Tibial nerve (tissue), 4 donors: ENCODE data around the gene ARHGAP44.

Experiments used
- EP300 ChIP-seq, 2 donors: sonication (generic); formaldehyde crosslinking; IDR thresholded peaks; one replicate each; pipeline ENCODE4 v1.6.1; 2017; ENCODE audit warnings: antibody characterized with exemption in 2 of 2, mild to moderate bottlenecking in 1 of 2
- POLR2A ChIP-seq, 2 donors: fragments of 450-650 bp; IDR thresholded peaks; one replicate each; pipeline ENCODE4 v1.6.1; 2017; ENCODE audit warnings: antibody characterized with exemption in 2 of 2, mild to moderate bottlenecking in 2 of 2, moderate library complexity in 2 of 2
- TF ChIP-seq, protein P1 (sequence below), 5 experiments: fragments of 200-600 bp in 3 of 5; fragments of 450-650 bp in 2 of 5; sonication (generic) in 3 of 5; IDR thresholded peaks; one replicate each; pipeline ENCODE4 v1.5.1; 2016 to 2019; ENCODE audit warnings: antibody characterized with exemption in 5 of 5, mild to moderate bottlenecking in 3 of 5, moderate library complexity in 2 of 5

- TF ChIP-seq POLR2A (IDR thresholded peaks at IDR 0.05) (no peak), EP300 (IDR thresholded peaks at IDR 0.05) (no peak)
- TF ChIP-seq, protein P1, sequence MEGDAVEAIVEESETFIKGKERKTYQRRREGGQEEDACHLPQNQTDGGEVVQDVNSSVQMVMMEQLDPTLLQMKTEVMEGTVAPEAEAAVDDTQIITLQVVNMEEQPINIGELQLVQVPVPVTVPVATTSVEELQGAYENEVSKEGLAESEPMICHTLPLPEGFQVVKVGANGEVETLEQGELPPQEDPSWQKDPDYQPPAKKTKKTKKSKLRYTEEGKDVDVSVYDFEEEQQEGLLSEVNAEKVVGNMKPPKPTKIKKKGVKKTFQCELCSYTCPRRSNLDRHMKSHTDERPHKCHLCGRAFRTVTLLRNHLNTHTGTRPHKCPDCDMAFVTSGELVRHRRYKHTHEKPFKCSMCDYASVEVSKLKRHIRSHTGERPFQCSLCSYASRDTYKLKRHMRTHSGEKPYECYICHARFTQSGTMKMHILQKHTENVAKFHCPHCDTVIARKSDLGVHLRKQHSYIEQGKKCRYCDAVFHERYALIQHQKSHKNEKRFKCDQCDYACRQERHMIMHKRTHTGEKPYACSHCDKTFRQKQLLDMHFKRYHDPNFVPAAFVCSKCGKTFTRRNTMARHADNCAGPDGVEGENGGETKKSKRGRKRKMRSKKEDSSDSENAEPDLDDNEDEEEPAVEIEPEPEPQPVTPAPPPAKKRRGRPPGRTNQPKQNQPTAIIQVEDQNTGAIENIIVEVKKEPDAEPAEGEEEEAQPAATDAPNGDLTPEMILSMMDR (IDR thresholded peaks at IDR 0.05), result no peak
Observed at GRCh38 chr17:12831839-12832238, 42.5 kb downstream of the ARHGAP44 start.
